ENCODE data around the gene UBIAD1.

The UBIAD1 gene

GRCh38 chr1:11331945-11332546, 59.0 kb downstream of the UBIAD1 start:
- ATAC-seq = no peak
- TF ChIP-seq CREB5 (CRISPR knock-in tag; IDR thresholded peaks at IDR 0.05; ENCODE audit: low read depth) (no peak), GLIS3 (CRISPR knock-in tag; IDR thresholded peaks at IDR 0.05) (no peak), RARB (CRISPR knock-in tag; IDR thresholded peaks at IDR 0.05) (no peak), PPARA (CRISPR knock-in tag; IDR thresholded peaks at IDR 0.05; ENCODE audit: borderline replicate concordance) (no peak), TOX (CRISPR knock-in tag; IDR thresholded peaks at IDR 0.05; ENCODE audit: borderline replicate concordance) (no peak), ESRRG (CRISPR knock-in tag; IDR thresholded peaks at IDR 0.05) (no peak), ZFP3 (CRISPR knock-in tag; IDR thresholded peaks at IDR 0.05) (no peak), CSRNP3 (CRISPR knock-in tag; IDR thresholded peaks at IDR 0.05) (no peak), SNAI2 (CRISPR knock-in tag; IDR thresholded peaks at IDR 0.05) (no peak), OSR1 (CRISPR knock-in tag; IDR thresholded peaks at IDR 0.05) (no peak)

GRCh38 chr1:11333631-11334030, 60.6 kb downstream of the UBIAD1 start:
- ATAC-seq = no peak
- TF ChIP-seq CSDC2 (CRISPR knock-in tag; IDR thresholded peaks at IDR 0.05) (no peak), ZFP3 (CRISPR knock-in tag; IDR thresholded peaks at IDR 0.05) (no peak), CREB5 (CRISPR knock-in tag; IDR thresholded peaks at IDR 0.05; ENCODE audit: low read depth) (no peak), TOX (CRISPR knock-in tag; IDR thresholded peaks at IDR 0.05; ENCODE audit: borderline replicate concordance) (no peak), POU6F1 (CRISPR knock-in tag; IDR thresholded peaks at IDR 0.05; ENCODE audit: borderline replicate concordance, low read depth) (no peak), ZNF565 (CRISPR knock-in tag; conservative IDR thresholded peaks at IDR 0.05; ENCODE audit: low read depth) (no peak), TCF4 (CRISPR knock-in tag; IDR thresholded peaks at IDR 0.05; ENCODE audit: borderline replicate concordance) (no peak), RARB (CRISPR knock-in tag; IDR thresholded peaks at IDR 0.05) (no peak), PATZ1 (CRISPR knock-in tag; IDR thresholded peaks at IDR 0.05; ENCODE audit: borderline replicate concordance) (no peak), ZFP30 (CRISPR knock-in tag; IDR thresholded peaks at IDR 0.05) (no peak), ZNF70 (CRISPR knock-in tag; IDR thresholded peaks at IDR 0.05) (no peak), SNAI2 (CRISPR knock-in tag; IDR thresholded peaks at IDR 0.05) (no peak), BACH2 (CRISPR knock-in tag; IDR thresholded peaks at IDR 0.05; ENCODE audit: borderline replicate concordance) (no peak), ARNTL (CRISPR knock-in tag; IDR thresholded peaks at IDR 0.05; ENCODE audit: borderline replicate concordance, low read depth) (no peak), CSRNP3 (CRISPR knock-in tag; IDR thresholded peaks at IDR 0.05) (no peak), GLIS3 (CRISPR knock-in tag; IDR thresholded peaks at IDR 0.05) (no peak), OSR1 (CRISPR knock-in tag; IDR thresholded peaks at IDR 0.05) (no peak), ZC3H10 (CRISPR knock-in tag; IDR thresholded peaks at IDR 0.05) (no peak), TSHZ2 (CRISPR knock-in tag; IDR thresholded peaks at IDR 0.05) (no peak)

All from SK-N-SH treated with all-trans-retinoic acid at 6 μM for 48 hours (cell line).